HG02763 (cell line): ENCODE data around the gene C12orf57.
A peak's percentile ranks its signal among the peaks of the same experiment; 100 is the strongest.

Source experiments
- ATAC-seq: cut with Tn5 transposase; IDR thresholded peaks from one replicate; pipeline ENCODE4 v1.9.1; 2021; ENCODE audit warnings: mild to moderate bottlenecking, moderate library complexity; ENCODE audit not compliant: unreplicated experiment

C12orf57 gene

DNA sequence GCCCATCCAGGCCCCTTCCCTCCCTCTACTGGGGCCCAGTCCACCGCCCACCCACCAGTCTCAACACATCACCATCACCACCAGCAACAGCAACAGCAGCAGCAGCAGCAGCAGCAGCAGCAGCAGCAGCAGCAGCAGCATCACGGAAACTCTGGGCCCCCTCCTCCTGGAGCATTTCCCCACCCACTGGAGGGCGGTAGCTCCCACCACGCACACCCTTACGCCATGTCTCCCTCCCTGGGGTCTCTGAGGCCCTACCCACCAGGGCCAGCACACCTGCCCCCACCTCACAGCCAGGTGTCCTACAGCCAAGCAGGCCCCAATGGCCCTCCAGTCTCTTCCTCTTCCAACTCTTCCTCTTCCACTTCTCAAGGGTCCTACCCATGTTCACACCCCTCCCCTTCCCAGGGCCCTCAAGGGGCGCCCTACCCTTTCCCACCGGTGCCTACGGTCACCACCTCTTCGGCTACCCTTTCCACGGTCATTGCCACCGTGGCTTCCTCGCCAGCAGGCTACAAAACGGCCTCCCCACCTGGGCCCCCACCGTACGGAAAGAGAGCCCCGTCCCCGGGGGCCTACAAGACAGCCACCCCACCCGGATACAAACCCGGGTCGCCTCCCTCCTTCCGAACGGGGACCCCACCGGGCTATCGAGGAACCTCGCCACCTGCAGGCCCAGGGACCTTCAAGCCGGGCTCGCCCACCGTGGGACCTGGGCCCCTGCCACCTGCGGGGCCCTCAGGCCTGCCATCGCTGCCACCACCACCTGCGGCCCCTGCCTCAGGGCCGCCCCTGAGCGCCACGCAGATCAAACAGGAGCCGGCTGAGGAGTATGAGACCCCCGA lies 7.0 kb upstream of the C12orf57 start:
- no peak for ATAC-seq

DNA sequence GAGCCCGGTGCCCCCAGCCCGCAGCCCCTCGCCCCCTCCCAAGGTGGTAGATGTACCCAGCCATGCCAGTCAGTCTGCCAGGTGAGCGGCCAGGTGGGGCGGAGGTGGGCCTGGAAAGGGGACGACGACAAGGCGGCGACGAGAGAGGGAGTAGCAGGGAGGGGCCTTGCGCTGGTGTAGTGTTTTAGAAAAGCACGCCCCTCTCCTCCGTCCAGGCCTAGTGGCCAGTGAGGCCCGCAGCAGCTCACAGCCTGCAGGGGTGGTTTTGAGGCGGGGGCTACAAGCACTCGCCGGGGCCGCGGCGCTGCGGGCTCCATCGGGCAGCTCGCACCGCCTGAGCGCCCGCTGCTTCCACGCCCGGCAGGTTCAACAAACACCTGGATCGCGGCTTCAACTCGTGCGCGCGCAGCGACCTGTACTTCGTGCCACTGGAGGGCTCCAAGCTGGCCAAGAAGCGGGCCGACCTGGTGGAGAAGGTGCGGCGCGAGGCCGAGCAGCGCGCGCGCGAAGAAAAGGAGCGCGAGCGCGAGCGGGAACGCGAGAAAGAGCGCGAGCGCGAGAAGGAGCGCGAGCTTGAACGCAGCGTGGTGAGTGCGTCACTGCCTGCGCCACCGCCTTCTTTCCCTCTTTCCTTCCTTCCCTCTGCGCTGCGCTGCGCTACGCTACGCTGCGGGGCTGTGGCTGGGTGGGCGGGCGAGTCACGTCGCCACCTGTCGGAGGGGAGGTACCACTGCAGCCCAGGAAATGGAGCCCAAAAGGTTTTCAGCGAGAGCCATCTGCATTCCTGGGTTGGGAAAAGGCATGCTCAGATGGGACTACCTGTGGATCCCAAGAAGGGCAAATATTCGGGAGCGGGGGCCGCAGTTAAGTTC lies 6.1 kb upstream of the C12orf57 start:
- ATAC-seq = peak; percentile 86

DNA sequence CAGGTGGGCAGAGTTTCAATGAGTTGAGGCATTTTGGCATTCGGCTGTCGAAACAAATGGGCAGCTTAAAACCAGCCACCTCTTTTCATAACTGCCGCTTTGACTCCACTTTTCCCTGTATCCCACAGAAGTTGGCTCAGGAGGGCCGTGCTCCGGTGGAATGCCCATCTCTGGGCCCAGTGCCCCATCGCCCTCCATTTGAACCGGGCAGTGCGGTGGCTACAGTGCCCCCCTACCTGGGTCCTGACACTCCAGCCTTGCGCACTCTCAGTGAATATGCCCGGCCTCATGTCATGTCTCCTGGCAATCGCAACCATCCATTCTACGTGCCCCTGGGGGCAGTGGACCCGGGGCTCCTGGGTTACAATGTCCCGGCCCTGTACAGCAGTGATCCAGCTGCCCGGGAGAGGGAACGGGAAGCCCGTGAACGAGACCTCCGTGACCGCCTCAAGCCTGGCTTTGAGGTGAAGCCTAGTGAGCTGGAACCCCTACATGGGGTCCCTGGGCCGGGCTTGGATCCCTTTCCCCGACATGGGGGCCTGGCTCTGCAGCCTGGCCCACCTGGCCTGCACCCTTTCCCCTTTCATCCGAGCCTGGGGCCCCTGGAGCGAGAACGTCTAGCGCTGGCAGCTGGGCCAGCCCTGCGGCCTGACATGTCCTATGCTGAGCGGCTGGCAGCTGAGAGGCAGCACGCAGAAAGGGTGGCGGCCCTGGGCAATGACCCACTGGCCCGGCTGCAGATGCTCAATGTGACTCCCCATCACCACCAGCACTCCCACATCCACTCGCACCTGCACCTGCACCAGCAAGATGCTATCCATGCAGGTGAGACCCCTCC lies 5.2 kb upstream of the C12orf57 start:
- no peak for ATAC-seq

DNA sequence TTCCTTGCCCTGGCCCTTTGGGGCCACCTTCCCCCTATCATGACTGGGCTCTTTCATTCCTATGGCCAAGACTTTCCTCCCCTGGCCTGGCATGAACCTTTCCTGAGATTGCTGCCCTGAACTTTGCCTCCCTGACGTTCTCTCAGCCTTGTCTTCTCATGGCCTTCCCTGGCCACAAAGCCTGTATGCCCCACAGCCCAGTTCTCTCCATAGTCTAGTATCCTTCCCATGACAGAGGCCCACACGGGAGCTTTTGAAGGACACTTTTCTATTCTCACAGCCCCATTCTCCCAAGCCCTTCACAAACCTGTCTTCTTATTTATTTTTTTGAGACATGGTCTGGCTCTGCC lies 4.7 kb upstream of the C12orf57 start:
- no peak for ATAC-seq

DNA sequence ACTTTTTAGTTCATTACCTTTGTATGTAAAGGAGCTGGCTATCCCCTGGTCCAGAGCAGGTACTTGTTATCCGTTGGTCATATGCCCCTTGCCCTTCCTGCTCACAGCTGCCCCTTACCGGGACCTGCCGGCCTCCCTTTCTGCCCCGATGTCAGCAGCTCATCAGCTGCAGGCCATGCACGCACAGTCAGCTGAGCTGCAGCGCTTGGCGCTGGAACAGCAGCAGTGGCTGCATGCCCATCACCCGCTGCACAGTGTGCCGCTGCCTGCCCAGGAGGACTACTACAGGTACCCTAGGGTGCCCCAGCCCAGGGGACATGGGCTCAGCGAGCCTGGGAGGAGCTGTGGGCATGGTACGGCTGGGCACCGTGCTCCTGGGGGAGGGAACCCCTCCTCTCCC lies 2.6 kb upstream of the C12orf57 start:
- no peak for ATAC-seq

DNA sequence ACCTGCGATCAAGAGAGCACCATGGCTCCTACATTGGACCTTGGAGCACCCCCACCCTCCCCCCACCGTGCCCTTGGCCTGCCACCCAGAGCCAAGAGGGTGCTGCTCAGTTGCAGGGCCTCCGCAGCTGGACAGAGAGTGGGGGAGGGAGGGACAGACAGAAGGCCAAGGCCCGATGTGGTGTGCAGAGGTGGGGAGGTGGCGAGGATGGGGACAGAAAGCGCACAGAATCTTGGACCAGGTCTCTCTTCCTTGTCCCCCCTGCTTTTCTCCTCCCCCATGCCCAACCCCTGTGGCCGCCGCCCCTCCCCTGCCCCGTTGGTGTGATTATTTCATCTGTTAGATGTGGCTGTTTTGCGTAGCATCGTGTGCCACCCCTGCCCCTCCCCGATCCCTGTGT lies 2.0 kb upstream of the C12orf57 start:
- ATAC-seq = no peak

DNA sequence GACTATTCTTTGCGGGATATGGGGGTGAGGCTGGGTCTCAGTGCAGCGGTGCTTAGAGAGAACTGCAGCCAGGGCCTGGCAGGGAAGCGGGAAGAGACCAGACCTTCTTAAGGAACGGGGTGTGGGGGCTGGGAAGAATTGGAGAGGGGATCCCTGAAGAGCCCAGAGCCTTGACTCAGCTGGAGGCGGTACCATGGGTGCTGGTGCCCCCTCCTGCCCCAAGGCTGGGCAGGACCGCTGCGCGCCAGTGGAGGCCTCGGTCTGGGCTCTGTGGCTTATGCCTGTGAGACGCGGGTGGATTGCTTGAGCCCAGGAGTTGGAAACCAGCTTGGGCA lies 1.5 kb upstream of the C12orf57 start:
- ATAC-seq = no peak

DNA sequence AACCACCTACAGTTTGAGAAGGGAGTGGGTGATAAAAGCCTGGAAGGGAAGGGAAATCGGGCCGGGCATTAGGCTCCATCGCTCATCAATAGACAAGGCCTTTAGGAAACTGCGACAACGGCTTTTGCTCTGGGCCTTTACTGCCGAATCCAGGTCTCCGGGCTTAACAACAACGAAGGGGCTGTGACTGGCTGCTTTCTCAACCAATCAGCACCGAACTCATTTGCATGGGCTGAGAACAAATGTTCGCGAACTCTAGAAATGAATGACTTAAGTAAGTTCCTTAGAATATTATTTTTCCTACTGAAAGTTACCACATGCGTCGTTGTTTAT lies 467 bp upstream of the C12orf57 start:
- peak; percentile 26 for ATAC-seq

DNA sequence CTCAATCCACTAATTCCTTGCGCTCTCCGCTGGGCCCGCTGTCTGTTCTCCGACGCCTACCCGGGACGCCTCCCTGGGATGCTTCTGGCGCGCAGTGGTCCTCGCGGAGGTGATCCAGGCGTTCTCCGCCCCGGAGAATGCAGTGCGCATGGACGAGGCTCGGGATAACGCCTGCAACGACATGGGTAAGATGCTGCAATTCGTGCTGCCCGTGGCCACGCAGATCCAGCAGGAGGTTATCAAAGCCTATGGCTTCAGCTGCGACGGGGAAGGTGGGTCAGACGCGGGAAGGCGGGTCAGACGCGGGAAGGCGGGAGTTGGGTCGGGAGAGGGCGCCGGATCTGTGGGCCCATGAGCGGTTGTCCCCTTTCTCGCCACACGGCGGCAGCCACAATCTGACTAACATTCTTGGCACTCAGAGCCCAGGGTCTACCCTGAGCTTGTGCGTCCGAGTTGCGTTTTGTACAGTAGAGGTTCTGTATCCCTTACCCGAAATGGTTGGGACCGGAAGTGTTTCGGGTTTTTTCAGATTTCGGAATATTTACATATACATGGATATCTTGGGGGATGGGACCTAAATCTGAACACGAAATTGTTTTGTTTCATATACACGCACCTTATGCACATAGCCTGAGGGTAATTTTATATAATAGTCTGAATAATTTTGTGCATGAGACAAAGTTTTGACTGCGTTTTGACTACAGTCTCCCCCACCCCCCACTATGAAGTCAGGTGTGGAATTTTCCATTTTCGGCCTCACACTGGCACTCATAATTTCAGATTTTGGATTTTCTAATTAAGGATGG lies 762 bp downstream of the C12orf57 start:
- ATAC-seq = peak; percentile 43

DNA sequence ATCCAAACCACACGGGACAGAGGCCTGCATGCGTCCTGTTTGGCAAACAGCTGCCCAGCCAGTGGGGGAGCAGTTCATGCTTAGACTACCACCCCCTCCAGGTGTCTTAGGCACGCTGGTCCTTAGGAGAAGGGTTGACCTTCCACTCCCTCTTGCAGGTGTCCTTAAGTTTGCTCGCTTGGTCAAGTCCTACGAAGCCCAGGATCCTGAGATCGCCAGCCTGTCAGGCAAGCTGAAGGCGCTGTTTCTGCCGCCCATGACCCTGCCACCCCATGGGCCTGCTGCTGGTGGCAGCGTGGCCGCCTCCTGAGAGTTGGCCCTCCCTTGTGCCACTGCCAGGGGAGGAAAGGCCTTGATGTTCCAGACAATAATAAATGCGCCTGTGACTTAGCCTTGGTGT lies 1.8 kb downstream of the C12orf57 start:
- no peak for ATAC-seq

DNA sequence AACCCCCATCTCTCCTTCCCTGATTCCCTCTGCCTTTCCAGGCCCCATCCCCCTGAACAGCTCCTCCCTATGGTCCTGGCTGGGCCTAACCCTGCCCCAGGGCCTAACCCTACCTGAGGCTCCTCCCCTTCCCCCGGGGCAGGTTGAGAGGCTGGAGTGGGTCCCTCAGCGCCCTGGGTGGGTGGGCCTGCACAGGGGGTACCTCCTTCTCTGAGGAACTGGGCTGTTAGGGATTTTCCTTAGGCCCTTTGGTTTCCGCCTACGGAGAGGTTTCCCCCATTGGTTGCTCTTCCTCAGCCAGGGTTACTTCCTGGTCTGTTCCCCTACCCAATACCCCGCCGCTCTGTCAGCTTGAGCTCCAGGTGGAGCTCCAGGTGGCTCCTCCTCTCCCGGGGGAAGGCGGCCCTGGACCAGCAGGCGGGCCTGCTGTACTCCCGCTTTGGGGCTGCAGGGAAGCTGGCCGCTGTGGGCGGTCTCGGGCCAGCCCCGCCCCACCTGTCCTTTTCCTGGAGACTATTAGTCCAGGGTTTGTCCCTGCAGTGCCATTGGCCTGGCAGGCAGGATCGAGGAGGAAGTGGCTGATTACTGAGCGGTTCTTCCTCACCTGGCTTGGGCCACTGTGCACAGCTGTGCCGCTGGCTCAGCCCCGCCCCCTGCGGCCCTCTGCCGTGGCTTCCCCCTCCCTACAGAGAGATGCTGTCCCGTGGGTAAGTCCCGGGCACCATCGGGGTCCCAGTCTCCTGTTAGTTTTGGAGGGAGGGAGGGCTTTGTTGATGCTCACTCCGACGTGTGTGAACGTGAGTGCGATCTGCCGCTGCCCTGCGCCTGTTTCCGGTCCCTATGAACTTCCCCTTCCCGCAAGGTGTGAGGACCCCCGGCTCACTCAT lies 2.5 kb downstream of the C12orf57 start:
- peak; percentile 22 for ATAC-seq

DNA sequence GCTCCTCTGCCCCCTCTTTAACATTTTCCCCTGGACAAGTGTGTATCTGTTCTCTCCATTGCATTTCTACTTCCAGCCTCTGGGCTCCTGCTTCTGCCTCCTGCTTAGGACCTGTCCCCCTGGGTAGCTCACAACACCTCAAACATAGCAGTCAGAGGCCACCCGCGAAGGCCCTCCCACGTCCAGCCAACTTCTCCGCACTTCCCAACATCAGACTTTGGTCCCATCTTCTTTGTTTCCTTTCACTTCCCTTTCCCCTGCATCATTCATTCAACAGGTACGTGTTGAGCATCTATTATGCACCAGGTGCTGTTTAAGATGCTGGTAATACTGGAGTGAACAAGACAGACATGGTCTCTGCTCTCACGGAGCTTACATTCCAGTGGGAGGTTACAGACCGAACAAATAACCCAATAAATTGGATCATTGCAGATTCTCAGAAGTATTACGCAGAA lies 3.1 kb downstream of the C12orf57 start:
- ATAC-seq = no peak

DNA sequence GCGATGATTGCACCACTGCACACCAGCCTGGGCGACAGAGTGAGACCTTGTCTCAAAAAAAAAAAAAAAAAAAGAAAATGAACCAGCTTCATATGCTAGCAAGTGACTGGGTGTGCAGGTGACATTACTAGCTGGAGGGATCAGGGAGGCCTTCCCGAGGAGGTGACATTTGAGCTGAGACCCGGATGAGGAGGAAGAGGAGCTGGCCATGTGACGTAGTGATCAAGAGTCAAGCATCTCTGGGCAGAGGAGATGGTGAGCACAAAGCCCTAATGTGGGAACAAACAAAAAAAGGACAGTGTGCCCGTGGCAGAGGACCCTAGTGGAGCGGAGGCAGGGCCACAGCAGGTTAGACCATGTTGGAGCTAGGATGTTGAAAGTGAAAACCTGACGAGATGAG lies 3.8 kb downstream of the C12orf57 start:
- no peak for ATAC-seq

DNA sequence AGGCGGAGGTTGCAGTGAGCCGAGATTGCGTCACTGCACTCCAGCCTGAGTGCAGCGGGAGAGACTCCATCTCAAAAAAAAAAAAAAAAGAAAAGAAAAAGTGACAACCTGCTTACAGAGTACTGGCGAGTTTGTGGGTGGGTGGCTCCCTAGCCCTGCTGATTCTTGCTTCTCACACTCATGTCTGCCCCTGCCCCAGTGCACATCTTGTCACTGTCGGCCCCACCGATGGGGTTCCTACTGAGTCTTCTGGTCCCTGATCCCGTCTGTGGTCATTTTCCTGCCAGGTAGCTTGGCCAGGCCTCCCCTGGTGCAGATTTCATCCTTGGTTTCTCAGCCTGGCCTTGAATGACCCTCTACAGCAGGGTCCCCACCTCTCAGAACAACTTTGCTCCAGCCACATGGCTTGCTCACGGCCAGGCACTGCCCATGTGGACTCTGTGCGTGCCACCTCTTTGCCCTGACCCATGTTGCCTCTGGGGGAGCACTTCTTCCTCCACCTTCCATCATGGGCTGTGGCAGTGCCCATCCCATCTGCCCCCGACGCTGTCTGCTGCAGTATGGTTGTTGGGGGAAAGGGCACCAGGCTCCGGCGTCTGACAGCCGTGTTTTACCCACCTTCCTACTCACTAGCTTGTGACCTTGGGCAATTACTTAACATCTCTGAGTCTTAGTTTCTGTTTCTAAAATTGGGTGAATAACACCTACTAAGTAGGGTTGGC lies 5.2 kb downstream of the C12orf57 start:
- no peak for ATAC-seq

DNA sequence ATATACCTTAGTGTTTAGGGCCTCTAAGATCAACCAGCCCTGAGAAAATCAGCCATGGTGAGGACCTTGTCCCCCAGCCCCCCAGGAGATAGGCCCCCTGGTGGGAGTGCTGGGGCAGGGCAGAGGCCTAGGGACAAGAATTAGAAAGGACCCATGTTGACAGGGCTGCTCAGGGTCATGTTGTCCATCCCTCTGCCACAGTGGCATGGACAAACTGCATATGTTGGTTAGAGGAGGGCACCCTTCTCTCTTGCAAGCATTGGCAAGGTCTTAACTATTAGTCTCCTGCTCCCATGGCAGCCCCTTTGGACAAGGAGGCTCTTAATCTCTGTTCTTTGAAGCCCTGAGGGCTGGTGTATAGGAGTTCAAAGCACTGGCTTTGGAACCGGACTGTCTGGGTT lies 6.6 kb downstream of the C12orf57 start:
- no peak for ATAC-seq

DNA sequence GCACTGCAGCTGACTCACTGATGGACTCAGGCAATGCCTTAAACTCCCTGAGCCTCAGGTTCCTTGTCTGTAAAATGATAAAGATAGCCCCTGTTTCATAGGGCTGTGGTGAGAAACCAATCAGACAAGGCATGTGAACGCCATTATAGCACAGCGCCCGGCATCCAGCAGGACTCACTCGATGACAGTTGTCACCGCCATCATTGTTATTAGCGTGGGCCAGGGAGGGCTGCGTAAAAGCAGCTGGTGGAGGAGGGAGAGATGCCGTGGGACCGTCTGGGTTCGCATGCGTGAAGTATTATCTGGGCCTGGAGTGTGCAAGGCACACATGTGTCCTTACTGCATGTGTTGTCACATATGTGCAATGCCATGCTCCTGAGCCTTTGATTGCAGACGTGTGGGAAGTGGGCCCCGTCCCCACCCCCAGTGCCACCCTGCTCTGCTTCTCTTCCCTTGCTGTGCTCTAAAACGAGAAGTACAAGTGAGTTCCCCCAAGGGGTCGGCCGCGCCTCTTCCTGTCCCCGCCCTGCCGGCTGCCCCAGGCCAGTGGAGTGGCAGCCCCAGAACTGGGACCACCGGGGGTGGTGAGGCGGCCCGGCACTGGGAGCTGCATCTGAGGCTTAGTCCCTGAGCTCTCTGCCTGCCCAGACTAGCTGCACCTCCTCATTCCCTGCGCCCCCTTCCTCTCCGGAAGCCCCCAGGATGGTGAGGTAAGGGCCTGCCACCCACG lies 7.2 kb downstream of the C12orf57 start, which contains the start of gene PTPN6:
PTPN6 (plus strand) TSS at position 546 of the 730 bp plus-strand sequence; CDS start at position 703, 157 bp downstream.
- no peak for ATAC-seq

DNA sequence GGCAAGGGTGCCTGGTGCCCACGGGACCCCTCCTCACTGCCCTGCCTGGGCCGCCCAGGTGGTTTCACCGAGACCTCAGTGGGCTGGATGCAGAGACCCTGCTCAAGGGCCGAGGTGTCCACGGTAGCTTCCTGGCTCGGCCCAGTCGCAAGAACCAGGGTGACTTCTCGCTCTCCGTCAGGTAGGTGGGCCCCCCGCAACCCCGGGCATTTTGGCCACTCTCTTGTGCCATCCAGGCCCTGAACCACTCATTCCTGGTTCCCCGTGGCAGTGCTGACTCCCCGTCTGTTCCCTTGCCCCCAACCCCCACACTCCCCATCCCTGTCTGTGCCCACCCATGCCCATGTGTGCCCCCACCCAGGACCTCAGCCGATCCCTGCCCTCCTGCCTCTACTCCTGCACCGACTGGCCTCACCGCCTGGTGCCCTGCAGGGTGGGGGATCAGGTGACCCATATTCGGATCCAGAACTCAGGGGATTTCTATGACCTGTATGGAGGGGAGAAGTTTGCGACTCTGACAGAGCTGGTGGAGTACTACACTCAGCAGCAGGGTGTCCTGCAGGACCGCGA lies 7.8 kb downstream of the C12orf57 start:
- ATAC-seq = no peak
